NCI-H2029 (cell line): Measurements from ENCODE around the gene RPUSD2.

Experiments used
- DNase-seq: peaks from one replicate; lab custom pipeline; 2025; lab: John Stamatoyannopoulos, UW

The RPUSD2 gene

GRCh38 chr15:40623361-40623760 lies 54.3 kb downstream of the RPUSD2 start:
- DNase-seq: no peak
